HG02870 (cell line): ENCODE results near the gene GTF2E1.

ENCODE experiments used
- ATAC-seq: cut with Tn5 transposase; IDR thresholded peaks from one replicate; pipeline ENCODE4 v1.9.1; 2021; ENCODE audit warnings: mild to moderate bottlenecking, moderate library complexity; ENCODE audit not compliant: unreplicated experiment

Gene GTF2E1

DNA sequence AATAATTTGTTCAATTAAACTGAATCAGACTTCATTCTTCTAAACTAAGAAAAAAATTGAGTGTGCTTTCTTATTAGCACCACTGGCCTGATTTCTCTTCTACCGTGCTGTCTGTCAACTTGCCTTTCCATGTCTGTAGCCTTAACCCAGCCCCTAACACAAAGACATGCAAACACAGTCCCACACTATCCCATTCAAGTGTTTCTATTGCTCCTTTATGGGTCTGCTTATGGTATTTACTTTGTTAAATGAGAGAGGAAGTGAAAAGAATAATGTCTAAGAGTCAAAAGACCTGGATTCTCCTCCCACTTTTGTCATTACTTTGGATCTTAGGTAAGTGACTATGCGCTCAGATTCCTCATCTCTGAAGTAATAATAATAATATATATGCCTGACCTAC is 55.3 kb downstream of the GTF2E1 start:
- no peak for ATAC-seq

- ATAC-seq: no peak
Observed at GRCh38 chr3:120798346-120798745, 55.8 kb downstream of the GTF2E1 start.

GRCh38 chr3:120800625-120801024 is 58.1 kb downstream of the GTF2E1 start:
- ATAC-seq: no peak

- ATAC-seq: no peak
Observed at GRCh38 chr3:120801484-120801883, 58.9 kb downstream of the GTF2E1 start.

- ATAC-seq: no peak
Observed at GRCh38 chr3:120802916-120803315, 60.4 kb downstream of the GTF2E1 start.

DNA sequence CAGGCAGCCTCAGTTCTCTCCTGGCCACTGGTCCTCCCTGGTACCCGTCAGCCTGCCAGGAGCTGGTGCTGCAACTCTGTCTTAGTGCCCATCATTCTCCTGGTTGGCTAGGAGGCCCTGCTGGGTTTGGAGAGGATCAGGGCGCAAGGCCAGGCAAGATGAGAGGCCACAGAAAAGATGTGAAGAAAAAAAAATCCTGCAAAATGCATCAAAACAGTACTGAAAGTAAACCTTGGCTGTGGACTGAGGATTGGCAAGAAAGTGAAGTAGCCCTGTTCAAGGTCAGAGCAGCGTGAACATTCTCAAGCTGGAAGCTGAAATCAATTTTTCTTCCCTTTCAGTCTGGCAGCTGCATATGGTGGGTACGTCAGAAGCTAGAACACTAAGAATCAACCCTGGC is 74.2 kb downstream of the GTF2E1 start:
- no peak for ATAC-seq

DNA sequence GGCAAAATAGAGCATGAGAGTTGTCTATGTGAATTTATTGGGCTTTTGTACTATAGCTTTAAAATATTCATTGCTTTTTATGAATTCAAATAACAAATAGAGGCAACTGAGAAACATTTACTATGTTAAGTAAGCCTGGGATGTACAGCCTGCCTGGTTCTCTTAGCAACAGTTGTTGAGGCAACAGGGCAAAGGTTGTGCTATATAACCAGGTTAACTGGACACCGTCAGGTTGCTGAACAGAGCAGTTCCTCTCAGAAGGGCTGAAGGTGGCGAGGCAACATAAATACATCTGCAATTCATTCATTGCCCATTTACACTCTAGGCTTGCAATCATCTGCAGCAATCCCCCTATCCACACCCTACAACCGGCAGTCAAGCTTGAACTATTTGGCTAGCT is 78.2 kb downstream of the GTF2E1 start:
- ATAC-seq: no peak

DNA sequence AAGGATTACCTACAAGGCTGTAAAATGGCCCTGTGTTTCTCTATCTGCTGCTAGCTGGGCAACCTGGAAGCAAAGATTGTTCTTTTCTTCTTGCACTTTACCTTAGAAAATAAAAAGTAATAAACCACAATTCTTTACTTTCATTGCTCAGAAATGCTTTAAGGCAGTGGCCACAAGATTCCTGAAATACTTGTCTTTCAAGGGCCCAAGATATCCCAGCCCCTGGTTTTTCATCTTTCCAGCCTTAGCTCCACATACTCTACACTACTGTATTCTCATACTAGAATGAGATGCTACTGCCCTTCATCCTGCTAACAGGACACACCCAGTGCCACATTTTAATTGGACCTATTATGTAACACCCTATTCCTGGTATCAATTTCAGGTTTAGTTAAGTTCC is 78.9 kb downstream of the GTF2E1 start:
- ATAC-seq: no peak

DNA sequence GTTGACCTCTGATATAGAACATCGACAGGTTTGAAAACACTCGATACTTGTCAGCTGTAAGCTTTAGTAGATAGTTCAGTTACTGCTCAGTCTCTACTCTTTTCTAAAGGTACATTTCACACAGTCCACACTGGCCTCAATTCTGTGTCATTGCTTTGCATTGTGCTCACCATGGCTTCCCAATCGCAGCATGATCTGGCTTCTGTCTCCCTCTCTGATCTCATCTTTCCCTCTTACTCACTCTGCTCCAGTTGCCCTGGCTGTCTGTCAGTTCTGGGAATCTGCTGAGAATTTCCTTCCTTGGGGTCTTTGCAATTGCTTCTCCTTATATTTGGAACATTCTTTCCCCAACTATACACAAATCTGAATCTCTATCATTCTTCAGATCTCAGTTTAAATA is 80.6 kb downstream of the GTF2E1 start:
- no peak for ATAC-seq

GRCh38 chr3:120824613-120825012 is 82.1 kb downstream of the GTF2E1 start:
- no peak for ATAC-seq

GRCh38 chr3:120828796-120829195 is 86.3 kb downstream of the GTF2E1 start:
- ATAC-seq: no peak

GRCh38 chr3:120831066-120831465 is 88.5 kb downstream of the GTF2E1 start:
- ATAC-seq: no peak
